Caco-2 (cell line): ENCODE results near the gene UGT8. TPM values are rescaled to one million over a fixed set of nuclear protein-coding genes. Genes with fewer than 3 reads are reported as not detected.

Experiments used
- BruUV-seq: library from RNA; stranded (reverse); fragments of 400-500 nt; replicated peaks from 2 replicates; lab custom pipeline; 2021; lab: Mats Ljungman, UMichigan
- CTCF ChIA-PET: fragments of 300-600 bp; sonication (Branson Sonifier 250); formaldehyde crosslinking; loops from one replicate; lab custom pipeline; 2022; ENCODE audit warnings: antibody characterized with exemption; lab: Charles Lee
- POLR2A ChIA-PET: fragments of 300-600 bp; sonication (Branson Sonifier 250); formaldehyde crosslinking; loops from one replicate; lab custom pipeline; 2022; ENCODE audit warnings: antibody characterized with exemption; lab: Charles Lee
- DNase-seq, 2 experiments: peaks; one replicate each; pipeline versions ENCODE4 v3.0.0 to v3.0.0-alpha.2; 2020 to 2022
- H3K27me3 ChIP-seq: replicated peaks from 2 replicates; pipeline ENCODE4 v1.6.0; 2011; ENCODE audit warnings: low read length; ENCODE audit not compliant: control insufficient read depth, insufficient read depth
- H3K36me3 ChIP-seq: 2 replicates; pipeline ENCODE4 v1.5.1; 2011; ENCODE audit warnings: low read length; ENCODE audit not compliant: control insufficient read depth, insufficient read depth
- H3K4me1 ChIP-seq: fragments of 250-450 bp; sonication (Bioruptor Pico); 2 replicates; pipeline ENCODE4 v1.5.1; 2020; ENCODE audit warnings: mild to moderate bottlenecking
- H3K4me3 ChIP-seq: 2 replicates; pipeline ENCODE4 v1.5.1; 2011; ENCODE audit warnings: low read depth, mild to moderate bottlenecking, control low read depth, low read length
- H3K9me3 ChIP-seq: fragments of 250-450 bp; sonication (Bioruptor Pico); 2 replicates; pipeline ENCODE4 v1.5.1; 2020; ENCODE audit warnings: mild to moderate bottlenecking, moderate library complexity
- H3K27ac Mint-ChIP-seq: one replicate; pipeline ENCODE4 v1.8.0; 2022; ENCODE audit warnings: mixed read lengths; ENCODE audit not compliant: unreplicated experiment
- H3K27me3 Mint-ChIP-seq: one replicate; pipeline ENCODE4 v1.8.0; 2022; ENCODE audit warnings: mixed read lengths; ENCODE audit not compliant: insufficient read depth, unreplicated experiment
- H3K36me3 Mint-ChIP-seq: one replicate; pipeline ENCODE4 v1.8.0; 2022; ENCODE audit warnings: mild to moderate bottlenecking, mixed read lengths; ENCODE audit not compliant: insufficient read depth, unreplicated experiment
- H3K4me1 Mint-ChIP-seq: one replicate; pipeline ENCODE4 v1.8.0; 2022; ENCODE audit warnings: low read depth, mixed read lengths; ENCODE audit not compliant: unreplicated experiment
- H3K4me3 Mint-ChIP-seq: one replicate; pipeline ENCODE4 v1.8.0; 2022; ENCODE audit warnings: mild to moderate bottlenecking, moderate library complexity, mixed read lengths; ENCODE audit not compliant: unreplicated experiment
- H3K9me3 Mint-ChIP-seq: one replicate; pipeline ENCODE4 v1.8.0; 2022; ENCODE audit warnings: mixed read lengths; ENCODE audit not compliant: unreplicated experiment
- CTCF ChIP-seq, 2 experiments: fragments of 200-600 bp in 1 of 2; IDR thresholded peaks; 1 replicate in 1 of 2; 2 replicates in 1 of 2; pipeline versions ENCODE4 v1.5.1 to v1.8.0; 2011 to 2022; ENCODE audit warnings: antibody characterized with exemption in 1 of 2, control low read depth in 1 of 2, inconsistent platforms in 1 of 2, low read depth in 1 of 2, low read length in 1 of 2, mild to moderate bottlenecking in 1 of 2, moderate library complexity in 1 of 2; ENCODE audit not compliant: insufficient read depth in 1 of 2, severe bottlenecking in 1 of 2, unreplicated experiment in 1 of 2
- intact Hi-C: fragments of 100-400 bp; cut with micrococcal nuclease; formaldehyde crosslinking; loops from one replicate; pipeline ENCODE4 v1.10.0; 2022; ENCODE audit not compliant: unreplicated experiment
- total RNA-seq: library from RNA; stranded (reverse); gene quantifications from 2 replicates; pipeline ENCODE4 v1.2.3, GENCODE V29; 2022

Gene UGT8
- total RNA-seq, 1 experiment from 2014 or later: 11.9 TPM

GRCh38 chr4:114688059-114688458, 89.5 kb downstream of the UGT8 start:
- H3K9me3 Mint-ChIP-seq: no peaks in the 10 kb centered on the region
- no peaks in the 10 kb centered on the region for H3K4me1 ChIP-seq
- no peak overlapping the region for H3K27ac Mint-ChIP-seq
- DNase-seq: no peak
- no peaks in the 10 kb centered on the region for H3K36me3 Mint-ChIP-seq
- peaks cover 2% of the 10 kb centered on the region for H3K27me3 Mint-ChIP-seq
- ChIA-PET CTCF (no interaction called here), POLR2A (no interaction called here)
- TF ChIP-seq CTCF (IDR thresholded peaks at IDR 0.05; ENCODE audit: insufficient read depth in 1 of 2, low read depth in 1 of 2, low read length in 1 of 2, severe bottlenecking in 1 of 2, unreplicated experiment in 1 of 2): no peak
- H3K36me3 ChIP-seq: no peaks in the 10 kb centered on the region
- no TSS peak for BruUV-seq
- no peaks in the 10 kb centered on the region for H3K4me1 Mint-ChIP-seq
- H3K27me3 ChIP-seq: no peaks in the 10 kb centered on the region
- H3K4me3 Mint-ChIP-seq: no peak overlapping the region
- intact Hi-C loops: no loop called here
- no peak overlapping the region for H3K4me3 ChIP-seq
- no peaks in the 10 kb centered on the region for H3K9me3 ChIP-seq

DNA sequence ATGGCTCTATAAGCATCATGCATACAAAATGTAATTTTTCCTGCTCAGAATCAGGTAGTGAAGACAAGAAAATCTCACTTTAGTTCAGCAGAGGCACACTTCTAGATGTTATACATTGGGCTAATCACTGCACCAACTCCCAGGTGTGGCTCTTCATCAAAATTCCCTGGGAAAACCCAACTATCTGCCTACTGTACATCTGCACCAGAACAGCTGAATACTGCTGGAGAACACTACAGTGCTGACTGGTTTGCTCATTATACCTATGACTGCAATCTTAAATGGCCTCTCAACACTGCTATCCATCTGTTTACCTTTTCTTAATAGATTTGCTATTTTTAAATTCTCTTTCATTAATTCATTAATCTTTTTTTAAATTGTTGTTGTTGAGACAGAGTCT, 92.0 kb downstream of the UGT8 start:
- TF ChIP-seq CTCF (IDR thresholded peaks at IDR 0.05; ENCODE audit: insufficient read depth in 1 of 2, low read depth in 1 of 2, low read length in 1 of 2, severe bottlenecking in 1 of 2, unreplicated experiment in 1 of 2): no peak
- no peak overlapping the region for H3K4me3 Mint-ChIP-seq
- no TSS peak for BruUV-seq
- Histone ChIP-seq H3K27me3 (no peaks in the 10 kb centered on the region), H3K36me3 (no peaks in the 10 kb centered on the region), H3K4me3 (no peak overlapping the region), H3K4me1 (no peaks in the 10 kb centered on the region), H3K9me3 (no peaks in the 10 kb centered on the region)
- H3K27ac Mint-ChIP-seq: no peak overlapping the region
- ChIA-PET CTCF (no interaction called here), POLR2A (no interaction called here)
- peaks cover 2% of the 10 kb centered on the region for H3K27me3 Mint-ChIP-seq
- no peaks in the 10 kb centered on the region for H3K36me3 Mint-ChIP-seq
- H3K4me1 Mint-ChIP-seq: no peaks in the 10 kb centered on the region
- no peak for DNase-seq
- intact Hi-C loops: no loop called here
- H3K9me3 Mint-ChIP-seq: no peaks in the 10 kb centered on the region

DNA sequence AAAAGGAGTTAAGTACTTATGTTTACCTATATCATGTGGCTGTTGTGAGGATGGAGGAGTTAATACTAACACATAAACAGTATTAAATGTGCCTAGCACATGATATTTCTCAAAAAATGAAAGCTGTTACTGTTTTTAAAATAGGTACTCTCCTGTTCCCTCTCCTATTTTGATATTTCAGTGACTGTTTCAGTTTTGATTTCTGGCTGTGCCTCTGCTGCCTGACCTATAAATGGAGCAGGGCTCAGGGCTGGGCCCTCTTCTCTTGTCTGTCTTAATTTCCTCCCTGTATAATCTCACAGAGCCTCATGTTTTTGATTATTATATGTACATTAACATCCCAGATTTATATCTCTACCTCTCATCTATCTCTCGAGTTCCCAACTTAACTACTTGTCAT, 93.3 kb downstream of the UGT8 start:
- CTCF ChIA-PET: no interaction called here
- no peak overlapping the region for H3K4me3 Mint-ChIP-seq
- Histone ChIP-seq H3K4me1 (no peaks in the 10 kb centered on the region), H3K36me3 (no peaks in the 10 kb centered on the region), H3K9me3 (no peaks in the 10 kb centered on the region), H3K4me3 (no peak overlapping the region), H3K27me3 (no peaks in the 10 kb centered on the region)
- DNase-seq: no peak
- no peaks in the 10 kb centered on the region for H3K4me1 Mint-ChIP-seq
- intact Hi-C loops: no loop called here
- TF ChIP-seq CTCF (IDR thresholded peaks at IDR 0.05; ENCODE audit: insufficient read depth in 1 of 2, low read depth in 1 of 2, low read length in 1 of 2, severe bottlenecking in 1 of 2, unreplicated experiment in 1 of 2): no peak
- no peak overlapping the region for H3K27ac Mint-ChIP-seq
- H3K27me3 Mint-ChIP-seq: peaks cover 2% of the 10 kb centered on the region
- no peaks in the 10 kb centered on the region for H3K36me3 Mint-ChIP-seq
- BruUV-seq: no TSS peak
- POLR2A ChIA-PET: no interaction called here
- H3K9me3 Mint-ChIP-seq: no peaks in the 10 kb centered on the region
